GM12875 (cell line): Measurements from ENCODE around the gene TUBD1.
"Not testable (repeated sequence)": the region's sequence is repeated elsewhere in the genome, so short reads cannot be mapped to it uniquely, and the experiment has no call there.

Experiments
- H3K4me3 ChIP-seq: one replicate; pipeline ENCODE4 v1.5.1; 2011; ENCODE audit warnings: low read depth, low read length, control low read depth
- CTCF ChIP-seq: IDR thresholded peaks from 2 replicates; pipeline ENCODE4 v1.5.1; 2011; ENCODE audit warnings: low read depth, mild to moderate bottlenecking, control low read depth, inconsistent platforms, low read length, moderate library complexity, borderline replicate concordance; ENCODE audit not compliant: insufficient read depth

Gene TUBD1

GRCh38 chr17:59856859-59857794, 35.6 kb downstream of the TUBD1 start:
- TF ChIP-seq CTCF, result no peak
- H3K4me3 ChIP-seq, result no peak overlapping the region

GRCh38 chr17:59853919-59854729, 38.6 kb downstream of the TUBD1 start:
- H3K4me3 ChIP-seq, result not testable (repeated sequence)

DNA sequence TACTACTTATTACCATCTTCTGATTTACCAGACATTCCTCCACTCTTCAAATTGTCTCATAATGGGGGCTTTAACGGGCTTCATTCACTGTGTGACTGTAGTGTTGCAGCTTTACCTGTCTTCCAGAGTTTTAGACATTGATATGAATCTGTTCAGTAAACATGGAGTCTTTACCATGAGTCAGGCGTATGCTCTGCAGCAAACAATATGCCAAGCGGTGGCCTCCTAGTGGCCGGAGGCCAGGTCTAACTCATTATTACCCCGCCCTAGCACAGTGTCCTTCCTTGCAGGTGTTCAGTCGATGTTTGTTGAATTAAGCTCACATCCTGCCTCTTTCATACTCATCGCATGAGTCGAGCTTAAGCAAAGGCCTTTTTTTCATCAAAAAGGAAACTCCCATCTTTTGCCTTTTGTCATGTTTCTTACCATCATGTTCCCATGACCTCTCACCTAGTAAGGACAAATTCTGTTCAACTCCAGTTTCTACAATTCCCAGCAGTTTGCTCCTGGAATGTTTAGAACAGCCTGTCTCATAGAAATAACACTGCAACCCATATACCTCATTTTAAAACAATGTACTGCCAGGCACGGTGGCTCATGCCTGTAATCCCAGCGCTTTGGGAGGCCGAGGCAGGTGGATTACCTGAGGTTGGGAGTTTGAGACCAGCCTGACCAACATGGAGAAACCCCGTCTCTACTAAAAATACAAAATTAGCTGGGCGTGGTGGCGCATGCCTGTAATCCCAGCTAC, 39.4 kb downstream of the TUBD1 start:
- TF ChIP-seq CTCF, result peak; percentile 45; the same call in 1 of the 2 replicates
- no peak overlapping the region for H3K4me3 ChIP-seq

GRCh38 chr17:59852847-59853167, 39.9 kb downstream of the TUBD1 start:
- H3K4me3 ChIP-seq, result not testable (repeated sequence)

DNA sequence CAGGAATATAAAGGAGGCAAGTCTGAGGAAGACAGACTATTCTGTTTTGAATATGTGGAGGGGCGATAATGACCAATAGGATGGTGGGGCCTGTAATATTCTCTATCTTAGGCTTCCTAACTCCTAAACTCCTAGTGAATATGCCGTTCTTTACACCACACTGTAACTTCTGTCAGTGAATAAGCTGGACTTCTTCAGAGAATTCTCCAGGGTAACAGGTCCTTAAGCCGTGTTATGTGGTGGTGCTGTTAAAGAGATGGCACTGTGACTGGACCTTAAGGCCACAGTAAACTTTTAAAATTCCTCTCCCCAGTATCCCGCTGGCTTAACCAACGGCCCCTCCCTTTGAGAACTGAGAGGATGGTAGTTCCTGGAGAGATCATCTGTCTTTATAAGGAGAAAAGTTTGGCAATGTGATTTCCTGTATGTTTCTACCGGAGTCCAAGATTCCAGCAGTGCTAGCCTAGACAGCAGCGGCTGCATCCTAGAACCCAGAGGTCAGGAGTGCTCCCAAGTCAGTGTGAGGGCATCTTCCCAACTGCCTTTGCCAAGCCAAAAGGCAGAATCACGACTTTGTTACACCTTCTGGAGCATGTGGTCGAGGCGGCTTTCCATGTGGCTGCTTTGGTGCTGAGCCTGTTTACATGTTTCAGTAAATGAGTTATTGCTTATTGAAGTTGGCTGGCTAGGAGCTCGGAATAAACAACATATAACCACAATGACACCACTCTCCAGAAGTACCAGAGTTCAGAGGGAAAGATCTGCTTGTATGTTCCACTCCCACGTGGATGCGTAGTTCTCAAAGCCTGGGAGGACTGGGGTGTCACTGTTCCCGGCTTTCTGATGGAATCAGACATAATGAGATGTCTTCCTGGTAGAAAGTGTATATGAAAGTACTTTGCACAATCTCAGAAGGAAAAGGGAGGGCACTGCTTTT, 41.0 kb downstream of the TUBD1 start:
- no peak overlapping the region for H3K4me3 ChIP-seq
- TF ChIP-seq CTCF, result no peak

GRCh38 chr17:59850311-59850710, 42.4 kb downstream of the TUBD1 start:
- not testable (repeated sequence) for H3K4me3 ChIP-seq

- TF ChIP-seq CTCF, result no peak
- H3K4me3 ChIP-seq, result no peak overlapping the region
Measured at GRCh38 chr17:59848778-59849177, 44.0 kb downstream of the TUBD1 start.

DNA sequence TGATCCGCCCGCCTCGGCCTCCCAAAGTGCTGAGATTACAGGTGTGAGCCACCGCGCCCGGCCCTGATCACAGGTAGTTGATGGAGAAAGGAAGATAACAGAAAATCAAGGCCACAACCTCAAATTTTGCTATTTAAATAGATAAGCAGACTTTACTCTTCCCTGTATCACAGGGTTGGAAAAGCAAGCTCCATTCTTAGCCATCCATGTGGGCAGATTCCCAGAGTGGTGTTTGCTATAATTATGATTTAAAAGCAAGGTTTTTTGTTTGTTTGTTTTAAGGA, 44.4 kb downstream of the TUBD1 start:
- no peak for TF ChIP-seq CTCF
- H3K4me3 ChIP-seq, result no peak overlapping the region
